GM08714 (cell line): ENCODE results near the gene NOTUM.

ENCODE experiments used
- H3K4me3 ChIP-seq: fragments of 200-500 bp; sonication (Bioruptor generic); 2 replicates; pipeline ENCODE4 v1.5.1; 2014; ENCODE audit warnings: mild to moderate bottlenecking, low read length, inconsistent platforms
- ZNF274 ChIP-seq: IDR thresholded peaks from 2 replicates; pipeline ENCODE4 v1.6.1; 2012; ENCODE audit warnings: mild to moderate bottlenecking, low read depth, low read length

Gene NOTUM

DNA sequence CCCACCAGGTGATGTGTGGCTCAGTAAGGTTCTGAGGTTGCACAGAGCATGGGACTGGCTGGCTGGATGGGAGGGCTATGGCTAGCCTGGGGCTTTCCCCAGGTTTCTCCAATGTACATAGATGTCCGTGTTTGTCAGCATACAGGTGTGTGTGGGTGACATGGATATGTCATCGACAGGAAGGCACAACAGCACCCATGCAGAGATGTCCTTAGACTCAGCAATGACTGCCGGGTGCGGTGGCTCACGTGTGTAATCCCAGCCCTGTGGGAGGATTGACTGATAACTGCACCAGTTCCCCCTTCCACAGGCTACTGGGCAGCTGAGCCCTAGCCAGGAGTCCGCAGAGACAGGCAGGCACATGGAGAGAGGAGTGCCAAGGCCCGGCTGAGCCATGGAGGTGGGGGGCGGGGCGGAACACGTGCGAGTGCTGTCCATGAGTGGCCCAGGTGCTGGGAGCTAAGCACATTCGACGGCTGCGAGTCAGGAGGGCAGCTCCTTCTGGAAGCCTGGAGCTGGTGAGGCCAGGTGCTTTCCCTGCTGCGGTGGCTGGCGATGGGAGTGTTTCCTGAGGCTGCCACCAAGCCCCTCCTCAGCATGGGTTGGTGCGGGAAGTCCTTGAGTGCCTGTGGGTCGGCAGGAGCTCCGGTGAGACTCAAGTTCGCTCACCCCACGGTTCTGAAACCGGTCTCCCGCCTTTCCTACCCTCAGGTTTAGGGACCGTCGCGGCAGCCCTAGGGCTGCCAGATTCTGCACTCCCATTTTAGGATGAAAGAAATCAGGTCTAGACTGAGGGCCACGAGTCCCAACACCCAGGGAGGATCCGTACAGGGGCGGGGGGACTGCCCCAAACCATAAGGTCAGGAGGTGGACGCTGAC lies 15.6 kb upstream of the NOTUM start:
- peak overlapping the region; percentile 66; the same call in 1 of the 2 replicates for H3K4me3 ChIP-seq
- TF ChIP-seq ZNF274: no peak

DNA sequence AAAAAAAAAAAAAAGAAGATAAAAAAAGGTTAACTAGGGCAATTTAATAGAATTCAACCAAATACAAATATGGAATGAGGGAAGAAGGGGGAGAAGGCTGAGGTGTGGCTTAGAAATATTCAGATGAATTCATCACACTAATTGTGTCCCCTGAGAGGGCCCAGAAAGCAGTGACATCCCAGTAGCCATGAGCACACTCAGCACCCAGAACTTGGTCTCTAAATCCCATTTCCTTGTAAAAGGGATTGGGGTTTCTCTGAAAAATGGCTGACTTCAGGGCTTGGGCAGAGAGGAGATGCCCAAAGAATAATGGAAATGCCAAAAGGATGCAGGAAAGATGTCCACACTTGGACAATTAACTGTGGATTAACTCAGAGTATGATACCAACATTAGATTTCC lies 12.4 kb upstream of the NOTUM start:
- no peak for TF ChIP-seq ZNF274
- no peak overlapping the region for H3K4me3 ChIP-seq

DNA sequence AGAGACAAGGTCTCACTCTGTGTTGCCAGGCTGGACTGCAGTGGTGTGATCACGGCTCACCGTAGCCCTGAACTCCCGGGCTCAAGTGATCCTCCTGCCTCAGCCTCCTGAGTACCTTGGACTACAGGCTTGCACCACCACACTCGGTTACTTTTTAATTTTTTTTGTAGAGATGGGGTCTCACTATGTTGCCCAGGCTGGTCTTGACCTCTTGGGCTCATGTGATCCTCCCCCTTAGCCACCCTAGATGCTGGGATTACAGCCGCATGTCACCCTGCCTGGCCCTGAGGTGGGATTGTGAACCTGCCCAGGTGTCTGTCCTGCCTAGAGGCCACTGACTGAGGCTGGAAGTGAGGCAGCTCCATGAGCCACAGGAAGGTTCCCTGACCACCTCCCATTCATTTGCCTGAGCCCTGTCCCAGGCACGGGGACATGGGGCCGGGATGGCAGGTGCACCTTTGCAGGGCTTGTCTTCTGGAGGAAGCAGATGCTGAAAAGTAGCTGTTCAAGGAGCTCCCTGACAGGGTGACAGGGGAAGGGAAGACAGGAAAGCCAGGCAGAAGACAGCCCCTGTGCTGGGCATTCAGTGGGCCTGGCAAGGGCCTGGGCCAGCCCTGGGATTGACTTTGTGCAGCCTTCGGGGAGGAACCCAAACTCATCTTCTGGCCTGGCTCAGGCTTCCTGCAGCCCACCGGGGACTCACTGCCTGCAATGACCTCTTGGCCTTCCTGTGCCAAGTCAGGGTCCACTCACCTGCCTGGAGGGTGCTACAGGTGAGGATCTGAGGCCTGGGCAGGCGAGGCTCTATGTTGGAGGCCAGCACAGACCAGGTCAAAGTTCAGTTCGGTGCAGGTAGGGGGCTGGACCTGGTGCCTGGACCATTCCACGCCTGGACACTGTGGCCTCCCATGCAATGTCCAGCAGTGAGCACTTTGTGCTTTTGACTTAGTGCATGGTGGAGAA lies 8.1 kb upstream of the NOTUM start:
- H3K4me3 ChIP-seq: no peak overlapping the region
- no peak for TF ChIP-seq ZNF274

DNA sequence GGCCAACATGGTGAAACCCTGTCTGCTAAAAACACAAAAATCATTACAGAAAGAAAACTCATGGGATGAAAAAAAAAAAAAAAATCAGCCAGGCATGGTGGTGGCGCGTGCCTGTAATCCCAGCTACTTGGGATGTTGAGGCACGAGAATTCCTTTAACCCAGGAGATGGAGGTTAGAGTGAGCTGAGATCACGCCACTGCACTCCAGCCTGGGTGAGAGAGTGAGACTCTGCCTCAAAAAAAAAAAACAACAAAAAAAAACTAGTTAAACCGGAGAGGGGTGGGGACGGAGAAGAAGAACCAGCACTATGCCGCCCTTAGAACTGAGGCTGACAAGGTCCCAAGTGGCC lies 7.4 kb upstream of the NOTUM start:
- no peak for TF ChIP-seq ZNF274
- H3K4me3 ChIP-seq: no peak overlapping the region

DNA sequence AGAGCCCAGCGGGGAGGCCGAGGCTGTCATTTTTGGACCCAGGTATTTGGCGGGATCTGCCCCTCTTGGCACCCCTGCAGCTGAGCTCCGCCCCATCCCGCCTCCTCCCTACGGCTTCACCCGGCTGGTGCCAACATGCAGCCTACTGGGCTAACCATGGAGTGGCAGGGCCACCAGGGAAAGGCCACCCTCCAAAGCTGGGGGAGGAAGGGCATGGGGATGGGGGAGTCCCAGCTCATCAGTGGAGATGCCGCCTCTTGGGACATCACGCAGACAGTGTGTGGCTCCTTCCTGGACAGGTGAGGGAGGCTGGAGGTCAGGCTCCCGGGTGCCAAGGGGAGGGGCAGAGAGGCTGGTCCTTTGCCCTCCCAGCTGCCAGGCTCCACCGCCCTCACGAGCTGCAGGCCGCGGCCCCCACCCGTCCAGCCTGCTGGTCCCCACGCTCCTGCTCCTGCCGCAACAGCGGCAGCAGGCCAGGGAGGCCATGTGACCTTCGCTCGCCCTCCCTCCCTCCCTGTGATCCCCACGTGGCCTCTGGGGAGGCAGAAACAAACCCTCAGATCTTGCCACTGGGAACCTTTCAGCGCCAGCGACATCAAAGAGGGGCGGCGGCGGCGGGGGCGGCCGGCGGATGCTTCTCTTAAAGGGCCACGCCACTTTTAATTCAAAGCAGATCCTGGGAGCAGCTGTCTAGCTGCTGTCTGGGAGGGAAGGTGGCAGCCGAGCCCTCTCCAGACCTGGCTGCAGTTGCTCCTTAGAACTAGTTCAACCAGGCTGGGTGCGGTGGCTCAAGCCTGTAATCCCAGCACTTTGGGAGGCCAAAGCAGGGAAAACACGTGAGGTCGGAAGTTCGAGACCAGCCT lies 6.8 kb upstream of the NOTUM start:
- H3K4me3 ChIP-seq: no peak overlapping the region; the same call in 1 of the 2 replicates
- no peak for TF ChIP-seq ZNF274

DNA sequence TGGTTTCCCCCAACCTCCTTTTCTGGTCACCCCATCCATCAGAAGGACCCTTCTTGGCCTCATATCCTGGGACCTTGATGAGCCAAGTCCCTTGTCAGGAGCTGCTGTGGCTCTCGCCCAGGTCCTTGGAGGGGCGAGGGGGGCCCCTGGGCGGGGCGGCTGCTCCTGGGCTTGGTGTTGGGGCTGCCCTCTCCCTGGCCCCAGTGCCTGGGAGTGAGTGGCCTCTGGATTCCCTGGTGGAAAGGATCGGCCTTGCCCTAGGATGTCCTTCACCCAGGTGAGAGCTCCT lies 6.2 kb upstream of the NOTUM start:
- TF ChIP-seq ZNF274: no peak
- H3K4me3 ChIP-seq: no peak overlapping the region

DNA sequence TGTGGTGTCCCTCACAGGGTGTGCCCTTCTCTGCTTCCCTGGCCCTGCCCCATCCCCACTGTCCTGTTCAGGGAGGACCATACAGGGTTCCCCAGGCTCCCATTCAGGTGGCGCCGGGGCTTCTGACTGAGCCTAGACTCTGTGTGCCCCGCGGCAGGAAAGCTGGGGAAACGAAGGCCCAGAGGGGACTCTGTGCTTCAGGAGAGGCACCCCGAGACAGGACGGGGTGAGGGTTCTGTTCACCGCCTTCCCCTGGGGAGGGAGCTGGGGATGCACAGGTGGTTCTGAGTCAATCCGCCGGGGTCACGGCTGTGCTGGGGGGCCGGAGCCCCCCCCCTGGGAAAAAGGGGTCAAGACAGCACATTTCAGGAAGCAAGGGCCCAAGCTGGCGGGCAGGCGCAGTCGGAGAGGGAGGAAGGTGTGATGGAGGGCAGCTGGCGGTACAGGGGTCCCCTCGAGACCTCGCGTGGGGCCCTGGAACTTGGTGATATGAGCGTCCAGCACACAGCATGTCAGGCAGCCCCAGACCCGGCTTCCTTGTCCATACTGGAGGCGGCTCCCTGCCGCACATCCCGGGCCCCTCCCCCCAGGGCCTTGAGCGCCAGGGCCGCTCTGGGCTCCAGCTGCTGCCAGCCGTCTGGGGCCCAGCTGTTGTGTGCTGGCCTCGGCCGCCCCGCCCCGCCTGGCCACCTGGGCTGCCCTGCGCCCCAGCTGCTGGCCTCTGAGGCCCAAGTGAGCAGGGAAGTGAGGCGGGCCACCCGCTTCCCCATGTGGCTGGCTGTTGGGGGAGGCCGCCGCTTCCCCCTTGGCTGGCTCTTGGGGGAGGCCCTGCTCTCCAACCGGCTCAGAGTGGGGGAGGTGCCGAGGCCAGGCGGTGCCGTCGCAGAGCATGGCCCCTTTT lies 5.6 kb upstream of the NOTUM start:
- H3K4me3 ChIP-seq: no peak overlapping the region
- no peak for TF ChIP-seq ZNF274

DNA sequence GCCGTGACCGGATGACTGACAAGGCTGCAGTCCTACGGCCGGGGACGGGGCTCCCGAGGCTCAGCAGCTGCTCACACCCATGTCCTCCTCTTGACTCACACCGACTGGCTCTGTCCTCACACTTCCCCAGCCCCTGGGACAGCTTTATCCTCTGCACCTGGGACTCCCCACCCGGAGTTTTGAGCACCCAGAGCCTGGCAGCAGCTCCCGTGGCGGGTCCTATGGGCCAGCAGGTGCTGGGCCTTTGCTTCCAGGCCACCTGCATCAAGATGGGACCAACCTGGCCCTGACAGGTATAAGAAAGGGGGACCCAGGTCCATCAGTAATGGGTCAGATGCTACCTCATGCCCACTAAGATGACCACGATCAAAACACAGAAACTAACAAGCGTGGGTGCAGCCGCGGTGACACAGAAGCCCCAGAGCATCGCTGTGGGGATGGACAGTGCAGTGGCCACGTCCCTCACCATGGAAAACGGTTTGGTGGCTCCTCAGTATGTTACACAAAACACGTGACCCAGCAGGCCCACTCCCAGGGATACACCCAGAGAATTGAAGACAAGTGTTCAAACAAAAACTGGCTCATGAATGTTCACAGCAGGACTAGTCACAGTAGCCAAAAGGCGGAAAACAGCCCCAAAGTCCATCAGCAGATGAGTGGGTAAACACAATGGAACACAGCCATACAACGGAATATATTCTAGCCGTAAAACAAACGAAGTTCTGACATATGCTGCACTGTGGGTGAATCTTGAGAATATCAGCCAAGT lies 3.3 kb upstream of the NOTUM start:
- H3K4me3 ChIP-seq: no peak overlapping the region
- no peak for TF ChIP-seq ZNF274

DNA sequence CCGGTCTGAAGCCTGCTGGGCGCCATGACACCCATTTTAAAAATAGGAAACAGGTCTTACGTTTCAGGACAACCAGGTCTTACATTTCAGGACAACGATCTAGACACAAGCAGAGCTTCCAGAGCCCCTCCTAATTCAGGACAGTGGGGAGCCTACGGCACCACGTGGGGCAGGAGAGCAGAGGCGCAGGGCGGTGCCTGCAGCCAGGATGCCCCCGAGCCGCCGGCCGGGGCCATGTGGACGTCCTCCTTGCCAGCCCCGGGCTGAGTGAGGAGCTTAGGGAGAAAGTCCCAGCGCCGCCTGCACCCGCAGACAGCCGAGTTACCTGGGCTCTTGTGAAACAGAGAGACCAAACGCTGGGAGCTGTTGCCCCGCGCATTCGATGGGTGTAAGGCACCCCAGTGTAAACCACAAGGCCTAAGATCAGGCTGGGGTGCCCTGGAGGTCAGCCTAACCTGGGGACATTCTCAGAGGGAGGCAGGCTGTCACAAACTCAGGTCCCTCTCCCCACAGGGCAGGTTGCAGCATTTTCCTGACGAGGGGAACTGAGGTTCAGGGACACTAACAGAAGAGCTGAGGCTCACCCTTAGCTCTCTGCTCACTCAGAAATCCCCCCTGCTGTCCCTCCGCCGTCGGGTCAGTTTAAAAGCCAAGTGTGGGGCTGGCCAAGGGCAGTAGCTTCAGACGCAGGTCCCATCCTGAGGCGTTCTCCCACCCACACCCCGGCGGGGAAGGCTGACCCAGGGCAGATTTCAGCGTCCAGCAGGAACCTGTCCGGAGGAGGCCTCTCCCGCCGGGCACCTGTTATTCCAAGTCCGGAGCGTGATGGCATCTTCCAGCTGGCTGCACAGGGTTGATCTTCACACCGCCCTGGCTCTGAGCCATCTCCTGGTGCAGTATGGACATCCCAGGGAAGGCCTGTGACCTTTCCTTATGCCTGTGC lies 1.8 kb upstream of the NOTUM start:
- TF ChIP-seq ZNF274: no peak
- H3K4me3 ChIP-seq: no peak overlapping the region

DNA sequence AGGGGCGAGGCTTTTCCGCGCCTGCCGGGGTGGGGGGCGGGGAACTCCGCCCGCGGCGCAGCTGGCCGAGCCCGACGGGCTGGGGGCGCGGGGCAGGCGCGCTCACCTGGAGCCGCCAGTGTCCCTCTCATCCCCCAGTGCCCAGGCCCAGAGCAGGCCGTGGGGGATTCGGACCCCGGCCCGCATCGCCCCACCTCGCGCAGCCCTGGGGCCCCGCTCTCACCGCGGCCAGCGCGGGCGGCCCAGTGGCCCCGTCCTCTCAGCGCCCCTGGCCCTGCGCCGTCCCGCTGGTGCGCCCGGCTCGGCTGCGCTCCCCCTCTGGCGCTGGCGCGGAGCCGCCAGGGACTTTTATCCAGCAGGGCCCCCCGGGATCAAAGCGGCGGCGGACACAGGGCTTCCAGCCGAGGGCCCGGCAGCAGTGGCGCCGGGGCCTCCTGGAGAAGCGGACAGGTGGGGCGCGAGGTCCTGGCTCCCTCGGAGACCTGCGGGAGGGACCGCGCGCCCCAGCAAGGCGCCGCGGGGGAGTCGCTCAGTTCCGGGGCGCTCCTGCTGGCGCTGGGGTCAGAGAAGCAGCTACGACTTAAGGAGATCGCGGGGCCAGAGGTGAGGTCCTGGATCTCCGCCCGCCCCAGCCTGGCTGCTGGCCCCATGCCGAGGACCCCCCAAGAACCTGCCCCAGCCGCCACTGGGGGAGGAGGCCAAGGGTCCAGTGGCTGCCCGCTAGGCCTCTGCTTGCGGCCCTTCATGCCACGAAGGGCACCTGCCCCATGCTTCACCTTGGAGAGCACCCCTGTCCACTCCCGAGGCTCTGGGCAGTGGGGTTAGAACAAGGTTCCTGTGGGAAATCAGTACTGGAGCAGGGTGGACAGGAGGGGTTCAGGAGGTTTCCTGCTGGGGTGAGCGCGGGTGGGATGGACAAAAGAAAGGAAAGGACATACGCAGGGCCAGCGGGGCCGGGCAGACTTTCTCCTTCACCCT lies 823 bp upstream of the NOTUM start:
- no peak overlapping the region for H3K4me3 ChIP-seq
- no peak for TF ChIP-seq ZNF274
